Measurements from ENCODE around the gene STX8.
A peak's percentile ranks its signal among the peaks of the same experiment; 100 is the strongest.

STX8 gene

DNA sequence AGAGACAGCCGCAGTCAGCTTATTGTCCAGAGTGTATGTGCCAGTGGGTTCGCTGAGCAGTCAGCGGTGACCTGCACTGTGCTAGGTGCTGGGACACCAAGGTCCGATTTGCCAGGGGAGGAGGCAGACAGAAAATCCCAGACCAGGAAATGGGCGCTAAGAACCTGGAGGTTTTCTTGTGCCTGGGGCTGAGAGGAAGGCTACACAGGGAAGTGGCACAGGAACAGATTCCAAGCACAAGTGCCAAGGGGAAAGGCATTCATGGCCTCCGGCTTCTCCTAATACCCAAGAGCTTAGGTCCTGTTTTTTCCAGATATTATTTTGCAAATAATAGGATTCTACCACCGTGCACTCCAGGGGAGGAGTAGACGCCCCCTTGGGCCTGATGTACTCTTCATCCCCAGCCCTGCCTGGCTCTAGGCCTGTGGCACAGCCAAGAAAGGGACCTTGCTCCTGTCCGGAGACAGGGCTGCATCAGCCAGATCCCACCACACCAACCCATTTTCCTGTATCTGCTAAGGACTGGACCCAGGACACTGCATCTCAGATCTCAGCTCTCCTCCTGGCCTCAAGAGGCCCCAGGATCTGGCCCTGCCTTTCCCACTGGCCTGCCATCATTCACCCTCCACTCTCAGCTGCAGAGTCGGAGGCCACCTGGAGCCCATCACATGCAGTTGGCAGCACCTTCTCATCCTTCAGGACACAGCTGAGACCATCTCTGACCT, 367.1 kb downstream of the STX8 start:
- no peak for DNase-seq (ENCODE audit: low spot score)

DNA sequence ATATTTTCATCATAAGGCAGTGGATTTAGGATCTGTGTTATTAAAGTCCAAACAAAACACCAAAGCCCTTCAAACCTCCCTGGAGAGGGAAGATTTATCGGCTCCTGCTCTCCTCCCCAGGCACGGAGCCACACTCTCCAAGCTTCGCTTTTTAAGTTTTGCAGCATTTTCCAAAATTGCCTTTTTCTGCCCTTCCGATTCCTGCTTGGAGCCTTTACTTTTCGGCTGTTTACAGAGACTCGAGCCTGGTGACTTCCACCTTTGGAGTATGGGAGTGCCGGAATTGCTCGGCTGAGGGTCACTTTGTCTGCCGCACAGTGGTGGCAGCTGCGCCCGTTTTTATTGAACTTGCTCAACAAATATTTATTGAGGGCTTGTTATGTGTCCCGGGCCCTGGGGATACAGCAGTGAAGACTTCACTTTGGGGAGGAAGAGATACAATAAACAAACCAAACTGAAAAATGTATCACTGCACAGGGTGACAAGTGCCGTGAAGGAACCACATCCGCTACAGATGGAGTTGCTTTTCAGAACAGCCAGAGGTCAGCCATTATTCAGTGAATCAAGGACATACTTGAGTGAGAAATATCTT, 368.8 kb downstream of the STX8 start:
- peak; percentile 20 for DNase-seq (ENCODE audit: low spot score)

DNA sequence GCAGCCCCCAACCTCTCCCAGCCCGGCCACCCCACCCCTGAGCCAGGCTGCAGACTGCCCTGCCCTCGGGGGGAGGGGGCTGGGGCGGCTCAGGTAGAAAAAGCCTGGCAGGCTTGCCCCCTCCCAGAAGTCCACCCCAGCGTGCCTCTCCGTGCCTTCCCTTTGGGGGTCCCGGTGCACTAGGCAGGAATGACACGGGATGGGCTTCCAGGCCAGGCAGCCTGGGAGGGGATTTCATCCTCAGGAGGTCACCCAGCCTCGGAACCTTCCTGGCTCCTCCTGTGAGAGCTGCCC, 369.3 kb downstream of the STX8 start:
- DNase-seq (ENCODE audit: low spot score): no peak

DNA sequence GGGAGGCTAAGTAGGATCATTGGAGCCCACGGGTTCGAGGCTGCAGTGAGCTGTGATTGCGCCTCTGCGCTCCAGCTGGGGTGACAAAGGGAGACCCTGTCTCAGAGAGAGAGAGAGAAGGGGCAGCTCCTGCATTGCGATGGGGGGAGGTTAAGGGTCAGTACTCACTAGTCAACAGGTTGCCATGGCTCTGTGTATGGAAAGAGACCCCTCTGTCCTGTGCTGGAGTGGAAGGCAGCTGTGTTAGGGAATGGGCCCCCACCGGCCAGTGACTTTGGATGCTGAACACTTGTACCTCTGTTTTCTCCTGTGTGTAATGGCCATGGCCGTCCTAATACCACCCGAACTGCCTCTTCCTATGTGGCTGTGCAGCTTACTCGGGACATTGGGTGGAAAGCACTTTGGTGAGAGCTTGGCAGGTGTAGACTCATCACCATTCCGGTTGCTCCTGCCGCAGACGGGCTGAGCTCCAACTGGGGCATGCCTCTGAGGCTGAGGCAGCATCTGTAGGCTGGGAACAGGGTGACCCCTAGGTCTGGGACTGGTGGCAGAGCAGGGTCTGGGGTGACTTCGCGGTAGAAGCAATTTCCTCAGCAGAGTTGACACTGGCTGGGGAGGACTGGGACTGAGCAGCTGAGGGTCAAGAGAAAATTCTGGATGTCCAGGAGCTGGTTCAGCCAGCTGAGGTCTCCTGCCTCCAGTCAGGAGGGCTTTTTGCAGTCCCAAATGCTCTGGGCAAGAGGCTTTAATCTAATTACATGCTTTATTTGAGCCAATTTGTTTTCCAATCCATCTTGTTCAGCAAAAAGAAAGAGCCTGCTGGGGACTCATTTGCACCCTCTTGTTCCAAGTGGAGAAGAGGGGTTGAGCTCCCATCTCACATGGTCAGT, 369.9 kb downstream of the STX8 start:
- DNase-seq (ENCODE audit: low spot score): no peak

DNA sequence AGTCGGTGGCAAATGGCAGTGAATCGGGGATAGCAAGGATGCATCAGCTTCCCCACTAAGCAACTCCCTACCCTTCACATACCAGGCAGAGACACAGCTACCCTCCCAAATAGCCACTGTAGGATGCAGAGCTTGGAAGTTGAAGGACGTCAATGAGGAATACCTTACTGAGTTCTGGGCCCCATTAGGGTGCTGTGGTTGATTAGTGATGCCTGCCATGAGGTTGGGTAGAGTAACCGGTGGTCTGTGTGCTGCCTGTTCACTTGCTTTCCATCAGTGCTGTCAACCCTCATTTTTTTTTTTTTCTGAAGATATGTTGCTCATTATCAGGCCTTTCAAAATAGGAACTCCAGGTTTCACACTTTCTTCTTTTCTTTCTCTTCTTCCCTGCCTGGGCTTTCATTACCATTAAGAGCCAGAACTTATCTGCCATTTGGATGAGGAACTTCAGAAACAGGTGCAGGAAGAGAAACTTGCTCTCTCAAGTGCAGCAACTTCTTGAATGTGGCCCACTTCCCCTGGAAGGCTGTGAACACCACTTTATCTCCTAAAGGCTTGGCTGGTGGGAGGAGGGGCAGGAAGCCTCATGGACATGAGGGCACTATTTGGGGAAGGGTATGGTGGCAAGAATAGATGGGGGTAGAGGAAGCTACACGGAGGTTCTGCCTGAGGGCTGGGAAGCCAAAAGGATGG, 370.8 kb downstream of the STX8 start:
- no peak for DNase-seq (ENCODE audit: low spot score)

DNA sequence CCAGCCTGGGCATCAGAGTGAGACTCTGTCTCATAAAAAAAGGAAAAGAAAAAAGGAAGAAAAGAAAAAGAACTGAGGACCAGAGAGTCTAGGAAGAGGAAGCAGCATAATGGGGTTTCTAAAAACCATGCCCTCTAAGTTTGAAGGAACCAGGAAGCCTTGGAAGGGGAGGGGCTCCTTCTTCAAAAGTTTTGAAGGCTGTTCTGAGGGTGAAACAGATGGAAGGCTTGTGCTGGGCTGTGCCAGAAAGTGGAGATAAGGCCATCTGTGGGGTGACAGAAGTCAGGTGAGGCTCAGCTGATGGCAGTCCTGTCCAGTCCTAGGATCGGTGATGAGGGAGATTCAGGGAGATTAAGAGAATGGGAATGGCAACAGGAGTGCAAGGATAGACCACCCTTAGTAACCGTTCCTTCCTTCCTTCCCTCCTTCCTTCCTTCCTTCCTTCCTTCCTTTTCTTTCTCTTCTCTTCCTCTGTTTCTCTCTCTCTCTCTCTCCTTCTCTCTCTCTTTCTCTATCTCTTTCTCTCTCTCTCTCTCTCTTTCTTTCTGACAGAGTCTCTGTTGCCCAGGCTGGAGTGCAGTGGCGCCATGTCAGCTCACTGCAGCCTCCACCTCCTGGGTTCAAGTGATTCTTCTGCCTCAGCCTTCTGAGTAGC, 371.7 kb downstream of the STX8 start:
- DNase-seq (ENCODE audit: low spot score): no peak

DNA sequence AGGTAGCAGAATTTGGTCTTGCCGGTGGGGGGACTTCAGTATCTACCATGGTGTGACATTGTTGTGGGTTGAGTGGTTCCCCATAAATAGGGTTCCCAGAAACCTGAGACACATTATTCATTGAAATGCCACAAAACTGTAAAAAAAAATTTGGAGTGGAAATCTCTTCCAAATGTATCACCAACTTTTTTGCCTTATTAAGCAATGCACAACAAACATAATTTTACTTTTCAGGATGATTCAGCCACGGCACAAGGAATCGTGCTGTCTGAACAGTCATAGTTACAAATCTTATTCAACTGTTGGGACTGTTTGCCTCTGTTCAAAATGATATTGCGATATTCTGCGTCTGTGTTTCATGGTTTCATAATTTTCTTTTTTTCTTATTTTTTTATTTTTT, 373.1 kb downstream of the STX8 start:
- DNase-seq (ENCODE audit: low spot score): no peak

DNA sequence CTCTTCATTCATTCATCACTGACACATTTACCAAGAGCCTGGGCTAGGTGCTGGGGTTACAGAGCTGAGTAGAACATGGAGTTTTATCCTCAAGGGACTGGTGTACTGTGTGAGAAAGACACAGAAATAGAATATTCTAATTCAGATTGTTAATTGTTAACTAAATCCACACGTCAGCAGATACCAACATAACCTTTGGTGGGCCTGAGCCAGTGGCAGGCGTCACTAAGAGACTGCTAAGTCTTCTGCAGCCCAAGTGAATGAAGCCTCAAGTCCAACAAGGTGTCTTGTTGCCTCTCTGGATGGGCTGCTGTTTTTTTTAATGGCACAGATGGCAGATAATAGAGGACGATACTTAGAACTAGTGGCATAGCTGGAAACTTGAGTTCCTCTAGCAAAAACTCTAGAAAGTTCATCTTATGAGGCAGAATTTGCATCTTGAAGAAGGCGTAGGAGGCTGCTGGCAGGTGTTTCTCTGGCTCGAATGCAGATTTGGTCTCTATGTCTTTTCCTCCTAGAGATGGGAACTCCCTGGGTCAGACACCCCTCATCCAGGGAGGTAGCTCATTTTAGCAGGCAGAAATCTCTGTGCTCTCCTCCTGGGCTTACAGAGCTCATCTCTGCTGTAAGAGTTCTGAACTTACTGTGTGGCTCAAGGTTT, 374.8 kb downstream of the STX8 start:
- DNase-seq (ENCODE audit: low spot score): no peak
